Mesothelial cell of epicardium (in vitro differentiated cells): ENCODE data around the gene VWA8. TPM values are rescaled to one million over a fixed set of nuclear protein-coding genes. Genes with fewer than 3 reads are reported as not detected.
"Not testable (repeated sequence)": the region's sequence is repeated elsewhere in the genome, so short reads cannot be mapped to it uniquely, and the experiment has no call there.

ENCODE experiments used
- DNase-seq, 2 experiments: peaks; one replicate each; pipeline ENCODE4 v3.0.0; 2021; ENCODE audit warnings: low spot score in 2 of 2; ENCODE audit not compliant: unreplicated experiment in 2 of 2
- H3K27ac Mint-ChIP-seq: 2 replicates; pipeline ENCODE4 v1.8.0; 2021; ENCODE audit warnings: mixed read lengths
- H3K27me3 Mint-ChIP-seq: 2 replicates; pipeline ENCODE4 v1.8.0; 2021; ENCODE audit warnings: low read depth, mixed read lengths
- H3K36me3 Mint-ChIP-seq: 2 replicates; pipeline ENCODE4 v1.8.0; 2021; ENCODE audit warnings: mixed read lengths
- H3K4me1 Mint-ChIP-seq: 2 replicates; pipeline ENCODE4 v1.8.0; 2021; ENCODE audit warnings: mixed read lengths
- H3K4me3 Mint-ChIP-seq: 2 replicates; pipeline ENCODE4 v1.8.0; 2021; ENCODE audit warnings: mild to moderate bottlenecking, moderate library complexity, mixed read lengths
- H3K9me3 Mint-ChIP-seq: 2 replicates; pipeline ENCODE4 v1.8.0; 2021; ENCODE audit warnings: mixed read lengths
- CTCF ChIP-seq: fragments of 200-600 bp; sonication (generic); IDR thresholded peaks from one replicate; pipeline ENCODE4 v1.5.0; 2021; ENCODE audit warnings: antibody characterized with exemption; ENCODE audit not compliant: unreplicated experiment
- total RNA-seq: library from RNA; stranded (reverse); gene quantifications from 3 replicates; pipeline ENCODE4 v1.2.1, GENCODE V29; 2021

VWA8 gene
- total RNA-seq, 1 donor from 2014 or later, result 20.0 TPM

DNA sequence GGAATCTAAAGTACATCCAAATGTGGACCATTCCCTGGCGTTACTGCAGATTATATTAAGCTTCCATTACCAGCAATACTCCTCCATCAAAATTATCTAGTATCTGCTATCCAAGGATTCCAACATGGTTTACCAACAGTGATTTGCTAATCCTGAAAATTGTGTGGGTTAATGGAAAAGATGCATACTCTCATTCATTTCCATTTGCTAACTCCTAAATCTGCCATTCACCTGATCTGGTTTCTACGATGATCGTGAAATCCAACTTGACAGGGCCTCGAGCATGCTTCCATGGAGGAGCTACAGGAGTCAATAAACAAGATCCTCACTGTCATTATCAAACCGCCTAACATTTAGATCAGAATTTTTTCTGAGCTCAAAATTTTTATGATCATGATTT, 382.5 kb downstream of the VWA8 start:
- no peak for DNase-seq
- peaks cover 18% of the 10 kb centered on the region for H3K9me3 Mint-ChIP-seq
- no peak overlapping the region for H3K4me3 Mint-ChIP-seq
- peaks cover 24% of the 10 kb centered on the region for H3K36me3 Mint-ChIP-seq
- H3K27ac Mint-ChIP-seq, result no peak overlapping the region
- H3K4me1 Mint-ChIP-seq, result peaks cover 4% of the 10 kb centered on the region
- no peaks in the 10 kb centered on the region for H3K27me3 Mint-ChIP-seq
- TF ChIP-seq CTCF, result no peak

DNA sequence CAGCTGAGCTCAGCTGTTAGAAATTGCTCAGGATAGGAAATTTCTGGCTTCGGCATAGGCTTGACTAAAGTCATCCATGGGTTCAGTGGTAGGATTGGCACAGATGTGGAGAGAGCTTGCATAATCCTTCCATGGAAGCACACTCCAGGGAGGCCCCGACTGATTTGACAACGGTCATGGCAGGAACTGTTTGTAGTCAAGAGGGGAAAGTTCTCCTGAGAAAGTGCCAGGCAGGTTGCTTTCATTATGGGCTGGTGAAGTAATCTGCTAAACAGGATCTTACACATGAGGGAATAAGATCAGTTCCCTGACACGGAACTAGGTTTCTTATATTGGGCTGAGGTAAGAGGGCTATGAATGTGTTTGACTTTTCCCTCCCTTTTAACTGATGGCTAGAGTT, 383.5 kb downstream of the VWA8 start:
- Mint-ChIP-seq H3K4me3 (no peak overlapping the region), H3K36me3 (peaks cover 17% of the 10 kb centered on the region), H3K27me3 (no peaks in the 10 kb centered on the region), H3K4me1 (peaks cover 4% of the 10 kb centered on the region), H3K27ac (no peak overlapping the region), H3K9me3 (peaks cover 12% of the 10 kb centered on the region)
- DNase-seq, result no peak
- no peak for TF ChIP-seq CTCF

DNA sequence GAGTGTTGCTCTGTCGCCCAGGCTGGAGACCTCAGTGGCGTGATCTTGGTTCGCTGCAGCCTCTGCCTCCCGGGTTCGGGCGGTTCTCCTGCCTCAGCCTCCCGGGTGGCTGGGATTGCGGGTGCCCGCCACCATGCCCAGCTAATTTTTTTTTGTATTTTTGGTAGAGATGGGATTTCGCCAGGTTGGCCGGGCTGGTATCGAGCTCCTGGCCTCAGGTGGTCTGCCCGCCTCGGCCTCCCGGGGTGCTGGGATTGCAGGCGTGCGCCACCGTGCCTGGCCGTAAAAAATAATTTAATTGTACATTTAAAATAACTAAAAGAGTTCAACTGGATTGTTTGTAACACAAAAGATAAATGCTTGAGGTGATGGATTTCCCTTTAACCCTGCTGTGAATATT, 387.3 kb downstream of the VWA8 start:
- not testable (repeated sequence) for H3K9me3 Mint-ChIP-seq, H3K27me3 Mint-ChIP-seq
- H3K36me3 Mint-ChIP-seq, result peaks cover 33% of the 10 kb centered on the region

DNA sequence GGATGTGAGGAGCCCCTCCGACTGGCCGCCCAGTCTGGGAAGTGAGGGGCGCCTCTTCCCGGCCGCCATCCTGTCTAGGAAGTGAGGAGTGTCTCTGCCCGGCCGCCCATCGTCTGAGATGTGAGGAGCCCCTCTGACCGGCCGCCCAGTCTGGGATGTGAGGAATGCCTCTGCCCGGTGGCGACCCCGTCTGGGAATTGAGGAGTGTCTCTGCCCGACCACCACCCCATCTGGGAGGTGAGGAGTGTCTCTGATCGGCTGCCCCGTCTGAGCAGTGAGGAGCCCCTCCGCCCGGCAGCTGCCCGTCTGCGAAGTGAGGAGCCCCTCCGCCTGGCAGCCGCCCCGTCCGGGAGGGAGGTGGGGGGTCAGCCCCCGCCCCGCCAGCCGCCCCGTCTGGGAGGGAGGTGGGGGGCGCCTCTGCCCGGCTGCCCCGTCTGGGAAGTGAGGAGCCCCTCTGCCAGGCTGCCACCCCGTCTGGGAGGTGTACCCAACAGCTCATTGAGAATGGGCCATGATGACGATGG, 389.0 kb downstream of the VWA8 start:
- not testable (repeated sequence) for H3K27me3 Mint-ChIP-seq, H3K4me1 Mint-ChIP-seq, H3K9me3 Mint-ChIP-seq, H3K27ac Mint-ChIP-seq, DNase-seq, H3K4me3 Mint-ChIP-seq
- peaks cover 41% of the 10 kb centered on the region for H3K36me3 Mint-ChIP-seq

More for the DNA sequence above, 387.3 kb downstream of the VWA8 start:
- not testable (repeated sequence) for H3K4me1 Mint-ChIP-seq, DNase-seq, H3K4me3 Mint-ChIP-seq, H3K27ac Mint-ChIP-seq

DNA sequence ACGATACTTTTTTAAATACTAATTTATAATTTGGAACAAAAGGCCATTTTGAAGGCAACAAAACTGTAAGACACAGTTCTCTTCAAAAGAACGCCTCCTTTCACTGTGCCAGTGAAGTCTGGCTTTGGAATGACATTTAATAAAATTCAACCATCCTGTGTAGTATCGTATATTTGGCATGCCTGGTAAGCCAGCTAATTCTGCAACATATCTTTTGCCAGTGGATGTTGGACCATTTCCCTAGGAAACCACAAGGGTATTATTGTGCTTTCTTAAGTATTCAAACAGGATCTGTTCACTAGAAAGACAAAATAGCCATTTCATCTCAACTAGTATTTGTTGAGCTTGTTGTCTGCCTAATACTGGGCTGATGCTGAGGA, 391.9 kb downstream of the VWA8 start:
- H3K36me3 Mint-ChIP-seq, result peaks cover 26% of the 10 kb centered on the region
- DNase-seq, result no peak
- no peaks in the 10 kb centered on the region for H3K9me3 Mint-ChIP-seq
- no peak overlapping the region for H3K27ac Mint-ChIP-seq
- no peaks in the 10 kb centered on the region for H3K27me3 Mint-ChIP-seq
- H3K4me3 Mint-ChIP-seq, result no peak overlapping the region
- TF ChIP-seq CTCF, result no peak
- H3K4me1 Mint-ChIP-seq, result peaks cover 16% of the 10 kb centered on the region

DNA sequence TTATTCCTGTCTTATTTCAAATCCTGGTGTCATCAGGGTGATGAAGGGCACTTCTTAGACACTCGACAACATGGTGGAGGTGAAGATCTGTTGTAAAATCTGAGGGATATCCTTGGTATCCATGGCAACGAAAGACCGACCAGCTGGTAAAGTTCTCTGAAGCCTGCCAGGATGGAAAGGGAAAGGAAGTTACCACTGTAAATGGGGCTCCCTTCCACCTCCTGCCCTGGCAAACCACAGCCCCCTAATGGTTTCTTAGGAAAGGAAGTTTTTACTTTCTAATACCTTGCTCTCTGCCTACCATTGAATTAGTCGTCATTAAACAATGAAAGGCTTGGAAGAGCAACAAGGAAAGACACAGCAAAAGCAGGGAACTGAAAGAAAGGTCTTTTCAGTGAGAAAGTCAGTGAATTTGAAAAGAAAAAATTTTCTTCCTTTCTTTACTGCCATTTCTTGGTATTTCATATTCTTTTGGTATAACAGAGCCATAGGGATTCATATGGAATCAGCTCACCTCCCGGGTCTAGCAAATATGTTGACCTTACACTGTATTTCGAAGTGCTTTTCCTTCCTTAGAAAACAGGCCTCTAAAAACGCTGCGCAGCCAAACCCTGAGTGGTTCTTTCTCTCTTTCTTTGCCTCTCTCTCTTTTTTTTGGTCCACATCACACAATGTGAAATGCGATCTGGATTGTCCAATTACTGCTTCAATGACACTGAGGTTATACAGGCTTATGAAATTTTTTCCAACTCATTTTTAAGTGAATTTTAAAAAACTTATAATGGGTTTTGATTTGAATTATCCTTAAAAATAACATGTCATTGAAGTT, 392.6 kb downstream of the VWA8 start:
- H3K4me3 Mint-ChIP-seq, result no peak overlapping the region
- no peak for DNase-seq
- H3K36me3 Mint-ChIP-seq, result peaks cover 24% of the 10 kb centered on the region
- TF ChIP-seq CTCF, result no peak
- H3K4me1 Mint-ChIP-seq, result peaks cover 22% of the 10 kb centered on the region
- no peaks in the 10 kb centered on the region for H3K9me3 Mint-ChIP-seq
- no peaks in the 10 kb centered on the region for H3K27me3 Mint-ChIP-seq
- H3K27ac Mint-ChIP-seq, result no peak overlapping the region
